Gastroesophageal sphincter (tissue), 4 donors: ENCODE data around the gene AK5. TPM values are rescaled to one million over a fixed set of nuclear protein-coding genes. Genes with fewer than 3 reads are reported as not detected.

ENCODE experiments used
- ATAC-seq: fragments of 150-250 bp; one replicate; pipeline ENCODE4 v1.9.1; 2016; ENCODE audit warnings: mild to moderate bottlenecking, moderate library complexity
- H3K27ac ChIP-seq, 4 donors: fragments of 200-600 bp; sonication (generic) in 3 of 4; 1 replicate in 3 of 4; 2 replicates in 1 of 4; pipeline ENCODE4 v1.5.1; 2016 to 2019
- H3K27me3 ChIP-seq: fragments of 200-600 bp; sonication (generic); one replicate; pipeline ENCODE4 v1.5.1; 2019
- H3K36me3 ChIP-seq, 2 donors: fragments of 200-600 bp; sonication (generic); one replicate each; pipeline ENCODE4 v1.5.1; 2019; ENCODE audit warnings: control low read depth in 1 of 2
- H3K4me1 ChIP-seq, 3 donors: fragments of 200-600 bp; sonication (generic); 1 replicate in 2 of 3; 2 replicates in 1 of 3; pipeline ENCODE4 v1.5.1; 2016 to 2019; ENCODE audit warnings: control low read depth in 2 of 3
- H3K4me3 ChIP-seq, 2 donors: fragments of 200-600 bp; sonication (generic); one replicate each; pipeline ENCODE4 v1.5.1; 2019; ENCODE audit warnings: mild to moderate bottlenecking in 1 of 2, moderate library complexity in 1 of 2
- H3K9me3 ChIP-seq, 3 donors: fragments of 200-600 bp; sonication (generic); one replicate each; pipeline ENCODE4 v1.5.1; 2017 to 2019; ENCODE audit warnings: control low read depth in 2 of 3
- EP300 ChIP-seq: sonication (generic); formaldehyde crosslinking; IDR thresholded peaks from one replicate; pipeline ENCODE4 v1.6.1; 2017; ENCODE audit warnings: antibody characterized with exemption, mild to moderate bottlenecking
- POLR2A ChIP-seq, 2 donors: fragments of 450-650 bp; IDR thresholded peaks; one replicate each; pipeline ENCODE4 v1.6.1; 2017; ENCODE audit warnings: antibody characterized with exemption in 2 of 2, mild to moderate bottlenecking in 2 of 2, moderate library complexity in 1 of 2
- POLR2AphosphoS5 ChIP-seq: sonication (generic); formaldehyde crosslinking; IDR thresholded peaks from one replicate; pipeline ENCODE4 v1.6.1; 2017; ENCODE audit warnings: antibody characterized with exemption
- WGBS, 2 donors: methylation state at CpG; one replicate each; pipeline ENCODE4 v1.1.5; 2018; ENCODE audit warnings: low coverage in 1 of 2; 5-methylcytosine and 5-hydroxymethylcytosine counted together
- total RNA-seq, 4 donors: library from RNA; depleted of rRNA; stranded (reverse); fragments of >200 nt; gene quantifications; one replicate each; pipeline ENCODE4 v1.1.0, GENCODE V29; 2016
- TF ChIP-seq, protein P1 (sequence below), 4 experiments: fragments of 200-600 bp in 2 of 4; fragments of 450-650 bp in 2 of 4; sonication (generic) in 1 of 4; IDR thresholded peaks; one replicate each; pipeline ENCODE4 v1.5.1; 2017 to 2019; ENCODE audit warnings: antibody characterized with exemption in 4 of 4, mild to moderate bottlenecking in 2 of 4, moderate library complexity in 2 of 4

The AK5 gene
- total RNA-seq, 4 donors from 2014 or later = 0.67 to 5.3 (median 2.7) TPM

DNA sequence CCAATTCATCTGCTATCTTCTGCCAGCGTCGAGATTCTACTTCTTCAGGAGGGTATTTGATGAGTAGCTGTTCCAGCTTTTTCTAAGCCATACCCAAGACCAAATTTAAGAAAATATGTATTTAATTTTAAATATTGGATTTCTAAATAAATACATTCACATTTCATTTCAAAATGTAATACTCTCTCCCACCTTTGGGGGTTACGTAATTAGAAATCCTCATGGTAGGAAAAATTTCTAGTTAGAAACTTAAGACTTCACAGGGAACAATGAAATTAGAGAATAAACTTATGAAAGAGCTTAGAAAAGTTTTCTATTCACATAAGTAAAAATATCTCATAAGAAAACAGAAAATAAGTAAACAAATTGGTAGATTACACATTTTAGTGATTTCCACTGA, 297.7 kb downstream of the AK5 start:
- Histone ChIP-seq H3K4me3 (no peak overlapping the region), H3K27ac (no peak overlapping the region), H3K9me3 (no peaks in the 10 kb centered on the region), H3K4me1 (no peaks in the 10 kb centered on the region), H3K27me3 (no peaks in the 10 kb centered on the region), H3K36me3 (peaks cover 5 to 83% of the 10 kb centered on the region in 2 donors)
- WGBS, 2 donors = 97 to 100% methylated on average over 3 of the region's 3 CpGs
- no peak for ATAC-seq
- no peak for TF ChIP-seq POLR2A (IDR thresholded peaks at IDR 0.05)

GRCh38 chr1:77582905-77583304, 301.1 kb downstream of the AK5 start:
- no peak overlapping the region for H3K4me3 ChIP-seq
- no peak for TF ChIP-seq POLR2A (IDR thresholded peaks at IDR 0.05)
- TF ChIP-seq, protein P1, sequence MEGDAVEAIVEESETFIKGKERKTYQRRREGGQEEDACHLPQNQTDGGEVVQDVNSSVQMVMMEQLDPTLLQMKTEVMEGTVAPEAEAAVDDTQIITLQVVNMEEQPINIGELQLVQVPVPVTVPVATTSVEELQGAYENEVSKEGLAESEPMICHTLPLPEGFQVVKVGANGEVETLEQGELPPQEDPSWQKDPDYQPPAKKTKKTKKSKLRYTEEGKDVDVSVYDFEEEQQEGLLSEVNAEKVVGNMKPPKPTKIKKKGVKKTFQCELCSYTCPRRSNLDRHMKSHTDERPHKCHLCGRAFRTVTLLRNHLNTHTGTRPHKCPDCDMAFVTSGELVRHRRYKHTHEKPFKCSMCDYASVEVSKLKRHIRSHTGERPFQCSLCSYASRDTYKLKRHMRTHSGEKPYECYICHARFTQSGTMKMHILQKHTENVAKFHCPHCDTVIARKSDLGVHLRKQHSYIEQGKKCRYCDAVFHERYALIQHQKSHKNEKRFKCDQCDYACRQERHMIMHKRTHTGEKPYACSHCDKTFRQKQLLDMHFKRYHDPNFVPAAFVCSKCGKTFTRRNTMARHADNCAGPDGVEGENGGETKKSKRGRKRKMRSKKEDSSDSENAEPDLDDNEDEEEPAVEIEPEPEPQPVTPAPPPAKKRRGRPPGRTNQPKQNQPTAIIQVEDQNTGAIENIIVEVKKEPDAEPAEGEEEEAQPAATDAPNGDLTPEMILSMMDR (IDR thresholded peaks at IDR 0.05) = no peak
- no peak for TF ChIP-seq POLR2AphosphoS5
- no peak for TF ChIP-seq EP300
- peaks cover 5 to 50% of the 10 kb centered on the region in 2 donors for H3K36me3 ChIP-seq
- no peaks in the 10 kb centered on the region for H3K27me3 ChIP-seq
- H3K4me1 ChIP-seq = no peaks in the 10 kb centered on the region
- no peak overlapping the region for H3K27ac ChIP-seq
- WGBS, 2 donors = 80 to 87% methylated on average over 4 of the region's 4 CpGs
- no peaks in the 10 kb centered on the region for H3K9me3 ChIP-seq
- no peak for ATAC-seq

GRCh38 chr1:77583483-77583882, 301.7 kb downstream of the AK5 start:
- Histone ChIP-seq H3K36me3 (peaks cover 5 to 44% of the 10 kb centered on the region in 2 donors), H3K4me3 (no peak overlapping the region), H3K4me1 (no peaks in the 10 kb centered on the region), H3K27ac (no peak overlapping the region), H3K9me3 (no peaks in the 10 kb centered on the region), H3K27me3 (no peaks in the 10 kb centered on the region)
- ATAC-seq = no peak
- WGBS, 2 donors = 92 to 100% methylated on average over 2 of the region's 2 CpGs
- TF ChIP-seq EP300 (no peak), POLR2A (IDR thresholded peaks at IDR 0.05) (no peak), POLR2AphosphoS5 (no peak)
- TF ChIP-seq, protein P1 (IDR thresholded peaks at IDR 0.05) = no peak

- Histone ChIP-seq H3K27me3 (no peaks in the 10 kb centered on the region), H3K9me3 (no peaks in the 10 kb centered on the region), H3K4me1 (no peaks in the 10 kb centered on the region), H3K4me3 (no peak overlapping the region), H3K27ac (no peak overlapping the region), H3K36me3 (peaks cover 5 to 30% of the 10 kb centered on the region in 2 donors)
- no peak for ATAC-seq
- TF ChIP-seq POLR2A (IDR thresholded peaks at IDR 0.05) (no peak), EP300 (no peak), POLR2AphosphoS5 (no peak)
- TF ChIP-seq, protein P1 (IDR thresholded peaks at IDR 0.05) = no peak
- 78 to 82% methylated on average over 2 of the region's 2 CpGs for WGBS, 2 donors
Observed at GRCh38 chr1:77584884-77585283, 303.1 kb downstream of the AK5 start.

- peaks cover 5 to 21% of the 10 kb centered on the region in 2 donors for H3K36me3 ChIP-seq
- no peak overlapping the region for H3K4me3 ChIP-seq
- H3K9me3 ChIP-seq = no peaks in the 10 kb centered on the region
- TF ChIP-seq POLR2A (IDR thresholded peaks at IDR 0.05) (no peak), EP300 (no peak), POLR2AphosphoS5 (no peak)
- TF ChIP-seq, protein P1 (IDR thresholded peaks at IDR 0.05) = no peak
- no peak for ATAC-seq
- peaks cover 0 to 4% (median 0%) of the 10 kb centered on the region in 3 donors for H3K4me1 ChIP-seq
- H3K27ac ChIP-seq = no peak overlapping the region
- WGBS, 2 donors = 71 to 83% methylated on average over 2 of the region's 2 CpGs
- H3K27me3 ChIP-seq = no peaks in the 10 kb centered on the region
Observed at GRCh38 chr1:77585610-77586314, 303.9 kb downstream of the AK5 start.
